Neutrophil (primary cell): ENCODE measurements around the gene PTPRB.

Source experiments
- H3K27ac ChIP-seq: fragments of 200-600 bp; sonication (generic); 2 replicates; pipeline ENCODE4 v1.5.1; 2016; ENCODE audit warnings: mild to moderate bottlenecking, moderate library complexity
- H3K27me3 ChIP-seq: fragments of 200-600 bp; sonication (generic); 2 replicates; pipeline ENCODE4 v1.6.0; 2016; ENCODE audit warnings: mild to moderate bottlenecking
- H3K36me3 ChIP-seq: fragments of 200-600 bp; sonication (generic); 2 replicates; pipeline ENCODE4 v1.5.1; 2017
- H3K4me1 ChIP-seq, 2 experiments: fragments of 200-600 bp in 1 of 2; sonication (generic) in 1 of 2; 1 replicate in 1 of 2; 2 replicates in 1 of 2; pipeline versions ENCODE4 v1.5.1 to v1.6.1; 2013 to 2016; ENCODE audit warnings: low read depth in 1 of 2, low read length in 1 of 2, mild to moderate bottlenecking in 1 of 2, moderate library complexity in 1 of 2; ENCODE audit not compliant: control insufficient read depth in 1 of 2, insufficient read depth in 1 of 2
- H3K4me3 ChIP-seq, 2 experiments: fragments of 200-600 bp in 1 of 2; sonication (generic) in 1 of 2; 1 replicate in 1 of 2; 2 replicates in 1 of 2; pipeline ENCODE4 v1.5.1; 2013 to 2016; ENCODE audit warnings: low read depth in 1 of 2, low read length in 1 of 2, mild to moderate bottlenecking in 1 of 2, moderate library complexity in 1 of 2
- H3K9me3 ChIP-seq: fragments of 200-600 bp; sonication (generic); 2 replicates; pipeline ENCODE4 v1.5.1; 2016
- CTCF ChIP-seq: fragments of 200-600 bp; sonication (generic); IDR thresholded peaks from 2 replicates; pipeline ENCODE4 v1.5.1; 2016; ENCODE audit warnings: antibody characterized with exemption

The PTPRB gene

DNA sequence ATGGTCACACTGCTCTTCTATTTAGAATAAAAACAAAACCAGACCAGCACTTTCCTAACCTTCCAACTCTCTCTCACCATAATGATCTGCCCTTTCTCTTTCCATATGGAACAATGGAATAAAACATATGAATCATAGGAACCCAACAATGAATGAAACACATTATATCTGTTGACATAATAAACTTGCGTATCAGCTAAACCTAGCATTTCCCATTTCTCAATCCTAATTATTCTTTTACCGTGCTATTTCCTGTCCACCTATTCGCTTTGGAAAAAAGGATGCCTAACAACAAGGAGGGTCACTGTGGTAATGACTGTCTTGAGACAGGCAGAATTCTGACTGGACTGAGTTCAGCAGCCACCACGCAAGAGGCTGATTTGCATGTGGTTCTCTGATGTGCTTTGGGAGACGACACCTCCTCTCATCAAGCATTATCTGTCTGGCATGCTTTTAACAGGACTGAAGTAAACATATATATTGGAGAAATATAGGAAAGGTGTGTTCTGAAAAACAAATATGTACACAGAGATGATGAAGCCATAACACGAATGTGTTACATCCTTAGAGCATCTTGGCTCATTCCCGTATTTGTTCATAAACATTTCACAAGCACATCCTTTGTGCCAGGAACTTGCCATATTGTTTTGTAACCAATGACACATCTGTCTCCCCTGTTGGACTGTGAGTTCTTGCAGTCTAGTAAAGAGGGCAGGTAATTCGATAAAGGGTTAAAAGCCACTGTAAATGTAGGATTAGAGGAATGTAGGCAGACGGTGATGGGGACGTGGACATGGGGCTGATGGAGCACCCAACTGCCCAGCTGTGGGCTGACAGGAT lies 87.7 kb downstream of the PTPRB start:
- Histone ChIP-seq H3K36me3 (no peaks in the 10 kb centered on the region), H3K9me3 (no peaks in the 10 kb centered on the region), H3K27ac (no peak overlapping the region), H3K4me1 (no peaks in the 10 kb centered on the region), H3K4me3 (no peak overlapping the region), H3K27me3 (no peaks in the 10 kb centered on the region)
- TF ChIP-seq CTCF, result no peak

DNA sequence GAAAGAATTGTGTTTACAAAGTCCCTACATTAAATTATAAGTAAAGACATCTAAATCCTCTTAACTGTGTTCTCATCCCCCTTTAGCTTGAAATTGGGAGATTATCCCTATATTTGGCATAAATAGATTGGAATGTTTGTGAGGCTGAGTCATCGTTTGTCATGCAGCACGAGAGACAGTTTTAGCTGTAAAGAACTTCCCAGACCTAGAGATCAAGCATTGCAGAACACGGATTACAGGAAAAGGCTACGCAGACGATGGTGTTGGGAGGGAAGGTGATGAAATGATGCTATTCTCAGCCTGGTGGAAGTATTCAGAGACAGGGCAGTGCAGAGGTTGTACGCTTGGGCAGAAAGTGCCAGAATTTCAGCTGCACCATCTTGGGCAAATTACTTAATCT lies 93.8 kb downstream of the PTPRB start:
- no peaks in the 10 kb centered on the region for H3K4me1 ChIP-seq
- no peaks in the 10 kb centered on the region for H3K27me3 ChIP-seq
- H3K36me3 ChIP-seq, result no peaks in the 10 kb centered on the region
- H3K4me3 ChIP-seq, result no peak overlapping the region
- no peak for TF ChIP-seq CTCF
- H3K27ac ChIP-seq, result no peak overlapping the region
- H3K9me3 ChIP-seq, result no peaks in the 10 kb centered on the region

DNA sequence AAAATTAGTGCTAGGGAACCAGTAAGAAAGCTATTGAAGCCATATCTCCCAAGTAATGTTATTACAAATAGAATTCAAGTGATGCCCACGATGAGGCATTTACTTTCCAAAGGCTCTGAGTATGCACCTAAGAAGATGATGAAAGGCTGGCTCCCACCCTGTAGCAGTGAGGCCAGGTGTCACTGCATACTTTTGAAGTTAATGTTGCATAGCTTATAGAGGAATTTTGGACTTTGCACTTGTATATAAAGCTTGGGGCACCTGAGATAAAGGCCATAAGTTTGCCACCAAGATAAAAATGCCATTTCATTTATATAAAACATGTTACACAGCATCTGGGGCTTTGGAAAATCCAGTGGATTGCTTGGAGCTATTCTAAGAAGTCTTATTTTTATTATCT lies 96.2 kb downstream of the PTPRB start:
- H3K4me3 ChIP-seq, result no peak overlapping the region

DNA sequence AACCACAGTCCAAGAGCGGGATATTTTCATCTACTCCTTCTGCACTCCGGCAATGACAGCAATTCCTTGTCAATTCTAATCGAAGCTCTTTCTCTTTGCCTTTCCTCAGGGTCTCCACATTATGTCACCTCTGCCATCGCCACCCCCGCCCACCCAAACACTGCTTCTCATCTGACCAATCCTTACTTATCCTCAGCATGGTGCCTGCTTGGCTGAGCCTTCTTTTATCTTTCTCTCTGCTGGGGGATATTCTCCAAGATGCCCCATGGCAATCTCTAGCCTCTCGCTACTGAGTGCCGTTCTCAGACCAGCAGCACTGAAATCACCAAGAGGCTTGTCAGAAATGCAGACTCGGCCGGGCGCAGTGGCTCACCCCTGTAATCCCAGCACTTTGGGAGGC lies 100.6 kb downstream of the PTPRB start:
- Histone ChIP-seq H3K4me3 (no peak overlapping the region), H3K36me3 (no peaks in the 10 kb centered on the region), H3K9me3 (no peaks in the 10 kb centered on the region), H3K4me1 (no peaks in the 10 kb centered on the region), H3K27ac (no peak overlapping the region), H3K27me3 (no peaks in the 10 kb centered on the region)
- TF ChIP-seq CTCF, result no peak

More for the DNA sequence above, 96.2 kb downstream of the PTPRB start:
- Histone ChIP-seq H3K36me3 (no peaks in the 10 kb centered on the region), H3K9me3 (no peaks in the 10 kb centered on the region), H3K4me1 (no peaks in the 10 kb centered on the region), H3K27me3 (no peaks in the 10 kb centered on the region), H3K27ac (no peak overlapping the region)
- TF ChIP-seq CTCF, result no peak

DNA sequence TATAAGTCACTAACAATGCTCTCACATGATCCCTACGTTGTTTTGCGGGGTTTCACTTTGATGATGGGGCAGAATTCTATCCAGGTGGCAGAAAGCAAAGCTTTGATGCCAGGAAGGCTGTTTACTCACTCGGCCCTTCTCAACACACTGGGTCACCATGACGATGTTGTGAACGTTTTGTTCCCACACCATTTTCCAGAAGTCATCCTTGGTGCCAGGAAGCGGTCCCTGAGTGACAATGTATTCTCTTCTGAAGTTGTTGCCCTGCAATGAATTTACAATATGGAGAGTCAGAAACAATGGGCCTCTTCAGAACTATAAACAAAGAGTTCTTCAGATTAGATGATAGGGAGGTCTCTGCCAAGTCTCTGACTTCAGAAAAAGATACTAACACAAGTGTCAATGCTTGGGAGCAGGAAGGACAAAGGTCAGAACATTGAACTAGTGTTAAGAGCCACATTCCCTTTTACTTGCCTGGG lies 101.3 kb downstream of the PTPRB start:
- H3K36me3 ChIP-seq, result no peaks in the 10 kb centered on the region
- H3K9me3 ChIP-seq, result no peaks in the 10 kb centered on the region
- H3K27me3 ChIP-seq, result no peaks in the 10 kb centered on the region
- H3K4me1 ChIP-seq, result no peaks in the 10 kb centered on the region
- H3K27ac ChIP-seq, result no peak overlapping the region
- no peak overlapping the region for H3K4me3 ChIP-seq
- no peak for TF ChIP-seq CTCF
